T47D (cell line): Measurements from ENCODE around the gene SLC3A2.
"Not testable (repeated sequence)": the region's sequence is repeated elsewhere in the genome, so short reads cannot be mapped to it uniquely, and the experiment has no call there.

ENCODE experiments used
- DNase-seq, 2 experiments: peaks; one replicate each; pipeline versions ENCODE4 v3.0.0 to v3.0.0-alpha.2; 2011 to 2012; ENCODE audit warnings: low read depth in 1 of 2, low spot score in 1 of 2
- JUND ChIP-seq: IDR thresholded peaks from 2 replicates; pipeline ENCODE4 v1.6.1; 2012; ENCODE audit warnings: low read depth
- in situ Hi-C: cut with HindIII; loops from 2 replicates; pipeline ENCODE4 v1.10.0; 2016; ENCODE audit warnings: low sequenced_read_pairs, low pct_unique_long_range_greater_than_20kb

The SLC3A2 gene

GRCh38 chr11:62923601-62924411 lies 43.1 kb downstream of the SLC3A2 start:
- in situ Hi-C loops: no loop called here
- TF ChIP-seq JUND: no peak
- DNase-seq: peak in 1 of 2 experiments; percentile 56

GRCh38 chr11:62925308-62925707 lies 44.6 kb downstream of the SLC3A2 start:
- in situ Hi-C loops: no loop called here
- DNase-seq: no peak
- TF ChIP-seq JUND: no peak

- no peak for TF ChIP-seq JUND
- in situ Hi-C loops: no loop called here
- DNase-seq: no peak
Observed at GRCh38 chr11:62925745-62926679, 45.3 kb downstream of the SLC3A2 start.

GRCh38 chr11:62926680-62927455 lies 46.2 kb downstream of the SLC3A2 start:
- DNase-seq: no peak
- in situ Hi-C loops: no loop called here
- no peak for TF ChIP-seq JUND

- in situ Hi-C loops: no loop called here
Observed at GRCh38 chr11:62928011-62928410, 47.3 kb downstream of the SLC3A2 start.

GRCh38 chr11:62930157-62930556 lies 49.5 kb downstream of the SLC3A2 start:
- TF ChIP-seq JUND: no peak
- DNase-seq: no peak
- in situ Hi-C loops: no loop called here

More at GRCh38 chr11:62928011-62928410, 47.3 kb downstream of the SLC3A2 start:
- DNase-seq: no peak
- no peak for TF ChIP-seq JUND

- no peak for DNase-seq
- no peak for TF ChIP-seq JUND
- in situ Hi-C loops: no loop called here
Observed at GRCh38 chr11:62930666-62931065, 50.0 kb downstream of the SLC3A2 start.

- no peak for DNase-seq
- in situ Hi-C loops: no loop called here
- TF ChIP-seq JUND: no peak
Observed at GRCh38 chr11:62931499-62932278, 51.0 kb downstream of the SLC3A2 start.

GRCh38 chr11:62933285-62933684 lies 52.6 kb downstream of the SLC3A2 start:
- in situ Hi-C loops: no loop called here
- no peak for TF ChIP-seq JUND
- DNase-seq: no peak

GRCh38 chr11:62933750-62934495 lies 53.2 kb downstream of the SLC3A2 start:
- no peak for DNase-seq
- in situ Hi-C loops: no loop called here
- no peak for TF ChIP-seq JUND

- DNase-seq: no peak
- TF ChIP-seq JUND: no peak
- in situ Hi-C loops: no loop called here
Observed at GRCh38 chr11:62934496-62934785, 53.7 kb downstream of the SLC3A2 start.

GRCh38 chr11:62937528-62937927 lies 56.8 kb downstream of the SLC3A2 start:
- not testable (repeated sequence) for DNase-seq

More at GRCh38 chr11:62937528-62937927, 56.8 kb downstream of the SLC3A2 start:
- in situ Hi-C loops: not testable (repeated sequence)
